ENCODE measurements around the gene ACAT2. TPM values are rescaled to one million over a fixed set of nuclear protein-coding genes. Genes with fewer than 3 reads are reported as not detected.

ACAT2 gene
- 6.8 and 87.9 TPM in 2 replicates for total RNA-seq

DNA sequence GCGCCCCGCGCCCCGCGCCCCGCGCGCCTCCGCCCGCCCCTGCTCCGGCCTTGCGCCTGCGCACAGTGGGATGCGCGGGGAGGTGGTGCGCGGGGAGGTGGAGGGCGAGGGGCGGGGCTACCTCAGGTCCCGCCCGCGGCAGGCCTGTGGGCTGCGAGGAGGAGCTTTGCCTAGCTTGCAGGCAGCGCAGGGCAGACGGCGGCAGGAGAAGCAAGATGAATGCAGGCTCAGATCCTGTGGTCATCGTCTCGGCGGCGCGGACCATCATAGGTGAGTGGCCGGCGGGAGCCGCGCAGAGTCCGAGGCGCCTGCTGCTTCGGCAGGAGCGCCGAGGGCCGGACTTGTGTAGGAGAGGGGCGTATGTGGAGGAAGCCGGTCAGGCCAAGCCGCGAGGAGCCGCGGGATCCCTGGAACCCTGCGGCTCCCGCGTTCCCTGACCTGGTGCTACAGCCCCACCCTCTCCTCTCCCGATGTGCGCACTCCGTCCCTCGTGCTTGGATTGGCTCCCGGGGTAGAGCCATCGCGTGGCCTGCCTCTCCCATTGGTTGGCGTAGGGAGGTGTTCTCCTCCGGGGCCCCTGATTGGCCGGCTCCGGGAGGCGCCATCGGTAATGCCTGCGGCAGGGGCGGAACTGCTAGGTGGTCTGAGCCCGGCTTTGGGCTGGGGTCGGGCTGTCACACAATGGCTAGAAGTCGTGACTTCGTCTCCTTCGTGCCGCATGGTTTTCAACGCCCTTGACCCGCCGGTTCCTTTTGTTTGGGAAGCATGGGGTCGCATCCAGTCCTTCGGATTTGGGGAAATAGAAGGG is at the start of gene ACAT2:
ACAT2 (plus strand) TSS at position 173 of the 808 bp plus-strand sequence; CDS start at position 216, 43 bp downstream.

DNA sequence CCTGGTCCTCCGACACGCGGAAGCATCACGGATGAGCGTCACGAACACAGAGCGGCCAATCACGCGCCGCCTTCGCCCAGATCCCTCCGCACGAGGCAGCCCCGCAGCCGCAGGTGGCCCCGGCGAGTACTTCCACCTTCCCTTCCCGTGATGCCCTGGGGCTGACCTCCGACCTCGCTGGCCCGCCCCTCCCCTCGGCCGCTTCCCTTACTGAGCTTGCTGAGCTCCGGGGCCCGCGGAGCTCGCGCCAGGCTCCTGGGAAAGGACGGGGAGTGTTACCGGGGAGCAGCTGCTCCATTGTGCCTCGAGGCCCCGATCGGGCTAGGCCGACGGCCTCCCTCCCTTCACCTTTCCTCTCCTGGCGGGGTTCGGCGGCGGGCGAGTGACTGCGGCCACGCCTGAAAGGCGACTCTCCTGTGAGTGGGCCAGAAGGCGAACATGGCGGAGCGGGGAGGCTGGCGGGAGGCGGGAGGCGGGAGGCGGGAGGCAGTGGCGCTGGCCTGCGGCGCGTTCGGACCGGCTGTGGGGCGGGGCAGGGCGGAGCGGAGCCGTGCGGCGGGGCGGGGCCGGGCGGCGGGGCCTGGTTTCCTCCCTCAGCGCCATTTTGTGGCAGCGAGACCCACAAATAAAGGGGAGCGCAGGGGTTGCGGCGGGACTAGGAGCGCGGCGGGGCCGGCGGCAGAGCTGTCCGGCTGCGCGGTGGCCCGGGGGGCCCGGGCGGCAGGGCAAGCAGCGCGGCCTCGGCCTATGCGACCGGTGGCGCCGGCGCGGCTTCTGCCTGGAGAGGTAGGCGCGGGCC is 34.7 kb upstream of the ACAT2 start, which contains the start of gene WTAP:
WTAP (plus strand) TSS at position 589 of the 799 bp plus-strand sequence. CDS start 8,760 bp downstream, outside the sequence.

DNA sequence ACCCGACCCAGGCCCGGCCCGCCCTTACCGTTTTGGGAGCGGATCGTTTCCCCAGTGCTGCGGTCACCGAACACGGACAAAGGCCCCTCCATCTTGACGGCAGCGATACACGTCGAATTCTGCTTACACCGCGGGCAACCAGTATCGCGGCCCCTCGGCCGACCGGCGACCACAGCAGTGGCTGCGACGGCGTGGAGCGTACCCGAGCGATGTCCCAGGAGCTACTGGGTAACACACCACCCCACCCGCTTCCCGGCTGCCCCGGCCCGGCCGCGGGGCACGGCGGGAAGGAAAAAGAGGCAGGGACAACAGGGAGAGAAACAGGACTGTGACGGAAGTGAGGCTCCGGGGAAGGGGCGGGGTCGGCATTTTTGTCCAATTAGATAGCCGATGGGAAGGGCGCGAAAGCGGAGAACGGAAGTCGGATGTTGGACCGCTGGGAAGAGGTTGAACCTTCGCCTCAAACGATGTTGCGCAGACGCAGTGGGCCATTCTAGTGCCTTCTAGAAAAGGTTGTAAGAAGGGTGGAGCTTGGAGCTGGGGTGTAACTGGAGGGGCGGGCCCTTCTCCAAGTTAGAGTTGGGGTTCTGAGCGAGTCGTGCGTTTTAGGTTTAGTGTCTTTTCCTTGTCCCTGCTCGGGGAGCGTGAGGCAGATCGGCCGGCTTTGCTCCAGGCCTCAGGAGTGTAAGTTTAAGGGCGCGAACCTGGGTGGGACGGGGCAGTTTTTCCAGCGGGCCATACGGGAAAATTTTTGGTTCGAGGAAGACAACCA is 27.7 kb downstream of the ACAT2 start, which contains the start of gene TCP1:
TCP1 (minus strand) TSS at position 226 of the 772 bp plus-strand sequence; CDS start at position 92, 134 bp downstream.

DNA sequence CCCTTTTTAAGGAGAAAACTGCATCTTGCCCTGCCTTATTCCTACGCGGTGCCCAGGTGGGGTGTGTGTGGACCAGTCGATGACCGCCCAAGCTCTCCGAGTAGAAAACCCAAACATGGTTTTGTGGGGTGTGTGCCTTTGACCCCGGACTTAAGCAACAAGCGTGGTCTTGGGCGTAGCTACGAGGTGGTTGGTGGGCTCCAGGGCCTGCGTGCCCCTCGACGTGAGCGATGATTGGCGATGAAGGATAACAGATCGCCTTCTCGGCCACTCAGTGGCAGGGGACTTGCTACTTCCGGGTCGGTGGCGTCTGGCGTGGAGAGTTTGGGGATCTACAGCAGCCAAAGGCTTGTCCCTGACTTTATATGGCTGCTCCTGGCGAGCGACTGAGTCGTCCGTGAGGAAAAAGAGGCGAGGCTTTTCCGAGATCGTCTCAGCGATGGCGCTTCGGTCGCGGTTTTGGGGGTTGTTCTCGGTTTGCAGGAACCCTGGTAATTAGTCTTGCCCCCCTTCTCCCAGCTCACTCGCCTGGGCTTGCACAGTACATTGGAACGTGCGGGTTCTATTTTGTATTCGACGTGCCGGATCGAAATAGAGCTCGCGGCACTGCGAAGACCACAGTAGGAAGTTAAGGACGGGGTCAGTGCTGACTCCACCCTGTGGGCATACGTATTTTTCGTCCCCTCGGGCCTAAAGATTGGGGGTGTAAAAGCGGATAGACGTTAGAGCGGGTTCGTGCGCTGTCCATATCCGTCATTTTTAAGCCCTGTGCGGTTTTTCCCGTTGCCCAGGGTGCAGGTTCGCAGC is 28.5 kb downstream of the ACAT2 start, which contains the start of gene MRPL18:
MRPL18 (plus strand) TSS at position 319 of the 807 bp plus-strand sequence; CDS start at position 440, 121 bp downstream.

DNA sequence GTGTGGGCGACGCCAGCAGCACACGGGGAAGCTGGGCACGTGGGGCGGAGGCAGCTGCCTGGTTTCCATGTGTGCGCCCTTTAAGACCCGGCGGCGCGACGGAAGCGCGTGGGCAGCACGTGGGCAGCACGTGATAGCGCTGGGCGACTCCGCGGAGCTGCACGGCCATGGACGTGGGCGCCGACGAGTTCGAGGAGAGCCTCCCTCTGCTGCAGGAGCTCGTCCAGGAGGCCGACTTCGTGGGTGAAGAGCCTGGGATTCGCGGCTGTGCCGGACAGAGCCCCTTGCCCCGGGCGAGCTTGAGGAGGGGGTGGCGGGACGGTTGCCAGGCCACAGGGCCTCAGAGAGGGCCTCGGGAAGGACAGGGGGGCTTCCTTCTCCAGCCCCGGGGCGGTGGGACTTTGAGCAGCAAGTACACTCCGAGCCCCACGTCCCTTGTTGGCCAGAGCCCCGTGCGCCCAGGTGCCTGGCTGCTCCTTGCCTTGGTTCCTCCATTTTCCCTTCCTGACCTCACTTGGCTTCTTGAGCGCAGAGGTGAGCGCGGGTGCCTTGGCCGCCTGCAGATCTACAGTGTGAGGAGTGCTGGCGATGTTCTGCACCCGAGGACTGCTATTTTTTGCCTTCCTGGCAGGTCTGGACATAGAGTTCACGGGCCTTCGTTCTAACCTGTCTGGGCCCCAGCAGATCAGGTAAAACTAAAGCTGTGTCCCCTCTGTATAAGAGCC is 38.5 kb downstream of the ACAT2 start, which contains the start of gene PNLDC1:
PNLDC1 (plus strand) TSS at position 136 of the 725 bp plus-strand sequence; CDS start at position 168, 32 bp downstream.

Other genes starting within 250 kb of the ACAT2 start
- gene SOD2, start 68.8 kb upstream of the ACAT2 start, total RNA-seq: 180 and 441 TPM in 2 replicates
- 62.6 and 90.6 TPM in 2 replicates for gene WTAP, start 34.5 kb upstream of the ACAT2 start, total RNA-seq
- gene TCP1, start 27.6 kb downstream of the ACAT2 start, total RNA-seq: 136 and 220 TPM in 2 replicates
- gene MRPL18, start 28.4 kb downstream of the ACAT2 start, total RNA-seq: 75.6 and 96.3 TPM in 2 replicates
- 0.16 TPM in 1 of 2 replicates, not detected in the other for gene PNLDC1, start 38.2 kb downstream of the ACAT2 start, total RNA-seq
- not detected in 2 replicates for gene MAS1, start 128.9 kb downstream of the ACAT2 start, total RNA-seq
- 62.8 and 67.4 TPM in 2 replicates for gene IGF2R, start 207.0 kb downstream of the ACAT2 start, total RNA-seq

All from epithelial cell of alveolus of lung (primary cell).